ENCODE data around the gene ATG16L2.

Gene ATG16L2

DNA sequence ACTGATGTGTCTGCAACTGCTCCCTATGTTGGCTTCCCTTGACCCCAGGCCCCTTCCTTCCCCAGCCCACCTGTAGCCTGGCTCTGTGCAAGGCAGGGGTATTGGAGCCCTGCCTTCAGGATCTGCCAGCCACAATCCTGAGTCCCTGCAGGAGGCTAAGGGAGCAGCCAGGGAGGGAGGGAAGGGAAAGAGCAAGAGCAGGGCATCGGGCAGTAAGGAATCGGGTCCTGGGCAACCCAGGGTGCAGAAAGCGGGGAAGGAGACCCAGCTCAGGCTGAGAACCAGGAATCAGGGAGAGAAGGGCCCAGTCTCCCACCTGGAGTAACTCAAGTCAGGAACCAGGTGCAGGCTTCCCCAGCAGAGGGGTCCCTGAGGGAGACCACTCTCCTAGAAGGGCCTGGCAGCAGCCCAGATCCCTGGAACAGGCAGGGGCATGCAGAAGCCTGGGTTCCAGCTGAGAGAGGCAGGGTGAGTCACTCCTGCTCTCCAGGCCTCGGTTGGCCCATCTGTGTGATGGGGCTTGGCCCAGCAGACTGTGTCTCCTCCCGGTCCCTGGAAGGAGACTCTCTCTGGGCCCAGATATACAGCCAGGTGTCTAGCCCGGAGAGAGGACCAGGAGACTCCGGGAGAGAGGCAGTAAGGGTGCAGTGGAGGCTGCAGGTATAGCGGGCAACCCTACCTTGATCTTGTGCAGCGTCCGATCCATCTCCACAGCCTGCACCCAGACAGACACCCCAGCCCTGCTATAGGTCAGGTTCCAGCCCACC lies 33.7 kb upstream of the ATG16L2 start:
- H3K4me3 ChIP-seq (ENCODE audit: insufficient read length, low read depth): peak overlapping the region; percentile 42
- TF ChIP-seq SUZ12 (IDR thresholded peaks at IDR 0.05; ENCODE audit: extremely low read depth, insufficient read depth, insufficient read length) (no peak), ZNF274 (IDR thresholded peaks at IDR 0.05; ENCODE audit: low read depth, low read length) (no peak), YY1 (IDR thresholded peaks at IDR 0.05; ENCODE audit: insufficient read depth, insufficient read length) (no peak)
- peaks cover 9% of the 10 kb centered on the region for H3K27me3 ChIP-seq (ENCODE audit: insufficient read depth, insufficient read length)
- no peaks in the 10 kb centered on the region for H3K9me3 ChIP-seq (ENCODE audit: insufficient read depth, low read length)
- H3K36me3 ChIP-seq (ENCODE audit: insufficient read depth, insufficient read length, low read length): no peaks in the 10 kb centered on the region
- no peak for DNase-seq (ENCODE audit: low read depth, low spot score)
- peaks cover 21% of the 10 kb centered on the region for H3K4me1 ChIP-seq (ENCODE audit: insufficient read depth, insufficient read length)
- peak overlapping the region; percentile 61 for H3K9ac ChIP-seq (ENCODE audit: insufficient read length, low read depth)

DNA sequence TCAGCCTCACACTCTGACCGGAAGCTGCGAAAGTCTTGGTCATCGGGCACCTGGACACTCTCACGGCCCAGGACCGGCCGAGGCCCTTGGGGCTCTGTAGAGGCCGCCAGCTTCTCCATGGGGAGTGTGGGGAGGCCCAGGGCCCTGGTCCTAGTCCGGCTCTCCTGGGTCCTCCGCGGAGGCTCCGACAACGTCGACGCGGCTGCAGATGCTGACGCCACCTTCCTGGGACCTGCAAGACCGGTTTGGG lies 33.2 kb upstream of the ATG16L2 start:
- H3K36me3 ChIP-seq (ENCODE audit: insufficient read depth, insufficient read length, low read length): no peaks in the 10 kb centered on the region
- H3K4me3 ChIP-seq (ENCODE audit: insufficient read length, low read depth): peak overlapping the region; percentile 42
- DNase-seq (ENCODE audit: low read depth, low spot score): no peak
- no peaks in the 10 kb centered on the region for H3K9me3 ChIP-seq (ENCODE audit: insufficient read depth, low read length)
- H3K9ac ChIP-seq (ENCODE audit: insufficient read length, low read depth): peak overlapping the region; percentile 61
- peaks cover 9% of the 10 kb centered on the region for H3K27me3 ChIP-seq (ENCODE audit: insufficient read depth, insufficient read length)
- H3K4me1 ChIP-seq (ENCODE audit: insufficient read depth, insufficient read length): peaks cover 21% of the 10 kb centered on the region
- TF ChIP-seq ZNF274 (IDR thresholded peaks at IDR 0.05; ENCODE audit: low read depth, low read length) (no peak), YY1 (IDR thresholded peaks at IDR 0.05; ENCODE audit: insufficient read depth, insufficient read length) (no peak), SUZ12 (IDR thresholded peaks at IDR 0.05; ENCODE audit: extremely low read depth, insufficient read depth, insufficient read length) (no peak)

DNA sequence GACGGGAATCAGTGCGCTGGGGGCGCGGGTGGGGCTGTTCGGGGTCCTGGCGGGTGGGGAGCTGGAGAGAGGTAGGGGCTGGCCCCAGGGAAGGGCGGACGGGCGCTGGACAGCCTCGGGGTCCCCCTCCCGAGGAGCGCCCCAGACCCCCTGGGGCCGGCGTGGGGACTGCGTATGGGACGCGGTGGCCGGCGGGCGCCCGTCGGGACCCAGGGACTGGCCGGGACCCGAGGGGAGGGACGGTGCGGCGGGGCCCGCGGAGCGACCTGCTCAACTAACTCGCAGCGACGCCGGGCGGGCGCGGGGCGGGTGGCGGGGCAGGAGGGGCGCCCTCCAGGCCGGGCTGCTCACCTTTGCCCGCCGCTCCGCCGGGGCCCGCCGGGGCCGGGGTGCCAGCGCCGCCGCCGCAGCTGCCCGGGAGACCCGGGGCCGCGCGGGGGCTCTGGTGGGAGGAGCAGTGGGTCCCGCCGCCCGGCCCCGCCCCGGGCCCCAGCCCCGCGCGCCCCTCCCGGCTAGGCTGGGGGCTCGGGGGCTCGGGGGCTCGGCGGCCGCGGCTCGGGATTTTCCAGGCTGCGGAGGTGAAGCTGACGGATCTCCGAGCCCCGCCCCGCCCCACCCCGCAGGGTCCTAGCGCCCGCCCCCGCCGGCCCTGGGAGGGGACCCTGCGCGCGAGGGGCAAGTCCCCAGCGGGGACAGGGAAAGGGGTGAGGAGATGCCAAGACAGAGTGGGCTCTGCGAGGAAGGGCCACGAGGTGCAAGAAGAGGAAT lies 32.7 kb upstream of the ATG16L2 start:
- peak overlapping the region; percentile 50 for H3K9ac ChIP-seq (ENCODE audit: insufficient read length, low read depth)
- DNase-seq (ENCODE audit: low read depth, low spot score): no peak

DNA sequence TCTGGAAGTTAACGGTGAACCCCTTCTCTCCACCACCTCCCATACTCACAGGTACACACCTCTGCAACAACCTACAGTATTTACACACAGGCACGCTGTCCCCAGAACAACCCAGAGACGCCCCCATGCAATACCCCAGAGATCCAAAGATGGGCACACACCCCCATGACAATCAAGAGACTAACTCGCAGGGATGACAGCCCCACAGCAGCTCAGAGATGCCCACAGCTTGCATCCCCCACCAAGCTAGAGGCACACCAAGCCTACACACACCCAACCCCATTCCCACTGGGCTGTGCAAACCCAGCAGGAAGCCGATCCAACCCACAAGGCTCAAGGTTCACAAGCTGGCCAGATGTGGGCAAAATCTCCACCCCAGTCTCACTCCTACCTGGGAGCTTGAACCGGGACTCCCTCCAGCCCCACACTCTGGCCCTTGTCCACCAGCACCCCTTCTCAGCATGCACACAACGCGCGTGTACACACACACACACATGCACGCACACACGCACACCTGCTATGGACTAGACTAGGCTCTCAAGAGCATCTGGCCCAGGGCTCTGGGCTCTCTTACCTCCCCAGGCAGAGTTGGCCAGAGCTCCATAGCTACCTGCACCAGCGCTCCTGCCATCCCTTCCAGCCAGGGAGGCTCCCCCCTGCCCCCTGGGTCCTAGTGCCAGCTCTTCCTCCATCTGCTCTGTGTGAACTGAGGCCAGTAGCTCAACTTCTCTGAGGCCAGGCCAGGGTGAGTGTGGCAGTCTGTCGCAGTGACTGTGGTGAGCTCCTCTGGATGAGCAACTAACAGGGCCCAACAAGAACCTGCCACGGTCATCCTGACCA lies 31.9 kb upstream of the ATG16L2 start:
- Histone ChIP-seq H3K27me3 (ENCODE audit: insufficient read depth, insufficient read length) (peaks cover 9% of the 10 kb centered on the region), H3K9ac (ENCODE audit: insufficient read length, low read depth) (peak overlapping the region; percentile 16), H3K9me3 (ENCODE audit: insufficient read depth, low read length) (no peaks in the 10 kb centered on the region), H3K4me3 (ENCODE audit: insufficient read length, low read depth) (peak overlapping the region; percentile 26), H3K4me1 (ENCODE audit: insufficient read depth, insufficient read length) (peaks cover 21% of the 10 kb centered on the region), H3K36me3 (ENCODE audit: insufficient read depth, insufficient read length, low read length) (no peaks in the 10 kb centered on the region)
- no peak for TF ChIP-seq SUZ12 (IDR thresholded peaks at IDR 0.05; ENCODE audit: extremely low read depth, insufficient read depth, insufficient read length)
- DNase-seq (ENCODE audit: low read depth, low spot score): no peak

More for the DNA sequence above, 32.7 kb upstream of the ATG16L2 start:
- Histone ChIP-seq H3K27me3 (ENCODE audit: insufficient read depth, insufficient read length) (peaks cover 9% of the 10 kb centered on the region), H3K4me3 (ENCODE audit: insufficient read length, low read depth) (peak overlapping the region; percentile 42), H3K9me3 (ENCODE audit: insufficient read depth, low read length) (no peaks in the 10 kb centered on the region), H3K36me3 (ENCODE audit: insufficient read depth, insufficient read length, low read length) (no peaks in the 10 kb centered on the region), H3K4me1 (ENCODE audit: insufficient read depth, insufficient read length) (peaks cover 21% of the 10 kb centered on the region)
- TF ChIP-seq ZNF274 (IDR thresholded peaks at IDR 0.05; ENCODE audit: low read depth, low read length) (no peak), SUZ12 (IDR thresholded peaks at IDR 0.05; ENCODE audit: extremely low read depth, insufficient read depth, insufficient read length) (no peak), YY1 (IDR thresholded peaks at IDR 0.05; ENCODE audit: insufficient read depth, insufficient read length) (no peak)

DNA sequence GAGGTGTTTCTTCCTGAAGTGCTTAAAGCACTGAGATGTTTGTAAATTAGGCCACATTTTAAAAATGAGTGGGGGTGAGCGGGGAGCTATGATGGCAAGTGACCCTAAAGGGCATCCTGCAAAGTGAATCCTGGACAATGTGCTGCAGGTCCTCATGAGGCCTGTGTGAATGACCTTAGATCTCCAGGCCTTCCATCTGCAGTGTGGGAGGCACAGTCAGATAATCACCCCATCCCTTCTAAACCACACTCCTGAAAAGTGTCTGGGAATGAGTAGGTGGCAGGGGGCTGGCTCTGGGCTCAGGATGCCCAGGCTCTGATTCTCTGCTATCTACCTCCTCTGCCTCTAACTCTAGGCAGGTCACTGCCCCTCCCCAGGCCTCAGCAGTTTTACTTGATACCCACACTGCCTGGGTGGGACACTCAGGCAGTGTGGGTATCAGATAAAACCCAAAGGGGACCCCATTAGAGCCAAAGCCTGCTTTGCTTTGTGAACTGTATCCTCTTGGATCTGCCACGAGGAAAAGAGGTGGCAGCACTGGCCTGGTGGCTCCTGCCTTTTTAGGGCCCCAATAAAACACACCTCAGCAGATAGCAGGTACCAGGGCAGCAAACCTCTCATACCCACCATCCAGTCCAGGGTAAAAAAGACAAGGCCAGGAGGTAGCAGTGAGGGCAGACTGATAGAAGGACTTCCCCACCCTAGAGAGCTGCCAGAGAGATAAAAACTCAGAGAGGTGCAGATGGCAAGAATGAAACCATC lies 30.9 kb upstream of the ATG16L2 start:
- no peak for TF ChIP-seq ZNF274 (IDR thresholded peaks at IDR 0.05; ENCODE audit: low read depth, low read length)
- no peak for TF ChIP-seq YY1 (IDR thresholded peaks at IDR 0.05; ENCODE audit: insufficient read depth, insufficient read length)
- no peak for TF ChIP-seq SUZ12 (IDR thresholded peaks at IDR 0.05; ENCODE audit: extremely low read depth, insufficient read depth, insufficient read length)
- Histone ChIP-seq H3K9me3 (ENCODE audit: insufficient read depth, low read length) (no peaks in the 10 kb centered on the region), H3K4me1 (ENCODE audit: insufficient read depth, insufficient read length) (peaks cover 21% of the 10 kb centered on the region), H3K4me3 (ENCODE audit: insufficient read length, low read depth) (no peak overlapping the region), H3K36me3 (ENCODE audit: insufficient read depth, insufficient read length, low read length) (no peaks in the 10 kb centered on the region), H3K9ac (ENCODE audit: insufficient read length, low read depth) (peak overlapping the region; percentile 32), H3K27me3 (ENCODE audit: insufficient read depth, insufficient read length) (peaks cover 9% of the 10 kb centered on the region)
- no peak for DNase-seq (ENCODE audit: low read depth, low spot score)

DNA sequence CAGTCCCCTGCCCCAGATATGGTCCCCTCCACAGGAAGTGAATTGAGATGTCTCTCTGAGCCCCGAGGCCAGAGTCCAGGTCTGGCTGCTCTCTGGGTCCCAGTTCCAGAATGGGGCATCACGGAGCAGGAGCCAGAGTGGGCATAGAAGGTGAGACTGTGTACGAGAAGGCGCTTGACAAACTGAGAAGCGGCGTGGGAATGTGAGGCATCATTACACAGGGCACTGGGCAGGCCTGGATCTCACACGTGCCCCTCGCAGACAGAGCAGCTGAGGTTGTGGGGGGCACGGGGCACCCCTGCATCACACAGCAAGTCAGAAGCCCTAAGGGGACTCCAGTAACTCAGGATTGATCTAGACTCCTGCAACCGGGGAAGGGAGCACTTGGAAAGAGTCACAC lies 29.5 kb upstream of the ATG16L2 start:
- H3K4me1 ChIP-seq (ENCODE audit: insufficient read depth, insufficient read length): peaks cover 21% of the 10 kb centered on the region
- TF ChIP-seq ZNF274 (IDR thresholded peaks at IDR 0.05; ENCODE audit: low read depth, low read length) (no peak), YY1 (IDR thresholded peaks at IDR 0.05; ENCODE audit: insufficient read depth, insufficient read length) (no peak), SUZ12 (IDR thresholded peaks at IDR 0.05; ENCODE audit: extremely low read depth, insufficient read depth, insufficient read length) (no peak)
- DNase-seq (ENCODE audit: low read depth, low spot score): no peak
- H3K36me3 ChIP-seq (ENCODE audit: insufficient read depth, insufficient read length, low read length): no peaks in the 10 kb centered on the region
- no peak overlapping the region for H3K4me3 ChIP-seq (ENCODE audit: insufficient read length, low read depth)
- H3K27me3 ChIP-seq (ENCODE audit: insufficient read depth, insufficient read length): peaks cover 9% of the 10 kb centered on the region
- H3K9me3 ChIP-seq (ENCODE audit: insufficient read depth, low read length): no peaks in the 10 kb centered on the region
- no peak overlapping the region for H3K9ac ChIP-seq (ENCODE audit: insufficient read length, low read depth)
